ENCODE measurements around the gene BPIFB3. TPM values are rescaled to one million over a fixed set of nuclear protein-coding genes. Genes with fewer than 3 reads are reported as not detected.
"Not testable (repeated sequence)": the region's sequence is repeated elsewhere in the genome, so short reads cannot be mapped to it uniquely, and the experiment has no call there.

BPIFB3 gene
- total RNA-seq, 2 donors from 2014 or later: not detected

DNA sequence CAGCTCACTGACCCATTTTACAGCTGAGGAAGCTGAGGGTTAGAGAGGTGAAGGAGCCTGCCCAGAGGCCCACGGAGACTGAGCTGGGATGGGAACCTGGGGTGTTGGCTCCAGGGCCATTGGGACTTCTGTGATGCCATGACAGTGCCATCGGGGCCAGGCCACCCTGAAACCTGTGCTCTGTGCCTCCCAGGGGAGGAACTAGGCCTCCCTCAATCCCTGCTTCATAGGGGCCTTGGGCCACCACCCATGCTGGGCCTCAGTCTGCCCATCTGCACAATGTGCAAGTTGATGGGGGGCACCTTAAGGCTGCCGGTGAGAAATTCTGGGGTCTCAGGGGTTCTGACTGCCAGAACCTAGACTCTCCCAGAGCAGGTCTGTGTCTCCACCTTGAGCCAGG, 50.6 kb downstream of the BPIFB3 start:
- H3K27ac Mint-ChIP-seq: no peak overlapping the region

GRCh38 chr20:33105316-33105924, 51.7 kb downstream of the BPIFB3 start:
- Histone ChIP-seq H3K27ac (ENCODE audit: low read depth, low read length) (no peak overlapping the region), H3K4me1 (ENCODE audit: control insufficient read depth, insufficient read depth, low read length) (peaks cover 5% of the 10 kb centered on the region), H3K4me3 (ENCODE audit: low read length) (no peak overlapping the region), H3K9ac (ENCODE audit: extremely low read depth, low read length, poor library complexity, severe bottlenecking) (no peak overlapping the region), H3K27me3 (ENCODE audit: control insufficient read depth, insufficient read depth, low read length, poor library complexity, severe bottlenecking) (no peaks in the 10 kb centered on the region), H3K36me3 (ENCODE audit: control insufficient read depth, insufficient read depth, low read length) (no peaks in the 10 kb centered on the region), H3K9me3 (ENCODE audit: control insufficient read depth, low read length) (no peaks in the 10 kb centered on the region)
- peak overlapping the region; percentile 6 for H3K27ac Mint-ChIP-seq
- no peaks in the 10 kb centered on the region for H3K27me3 Mint-ChIP-seq (ENCODE audit: insufficient read depth)
- WGBS, 2 experiments (ENCODE audit: insufficient coverage in 1 of 2, insufficient read length in 1 of 2): 84 to 92% methylated on average over 4 to 8 of the region's 8 CpGs
- TF ChIP-seq, protein P1, sequence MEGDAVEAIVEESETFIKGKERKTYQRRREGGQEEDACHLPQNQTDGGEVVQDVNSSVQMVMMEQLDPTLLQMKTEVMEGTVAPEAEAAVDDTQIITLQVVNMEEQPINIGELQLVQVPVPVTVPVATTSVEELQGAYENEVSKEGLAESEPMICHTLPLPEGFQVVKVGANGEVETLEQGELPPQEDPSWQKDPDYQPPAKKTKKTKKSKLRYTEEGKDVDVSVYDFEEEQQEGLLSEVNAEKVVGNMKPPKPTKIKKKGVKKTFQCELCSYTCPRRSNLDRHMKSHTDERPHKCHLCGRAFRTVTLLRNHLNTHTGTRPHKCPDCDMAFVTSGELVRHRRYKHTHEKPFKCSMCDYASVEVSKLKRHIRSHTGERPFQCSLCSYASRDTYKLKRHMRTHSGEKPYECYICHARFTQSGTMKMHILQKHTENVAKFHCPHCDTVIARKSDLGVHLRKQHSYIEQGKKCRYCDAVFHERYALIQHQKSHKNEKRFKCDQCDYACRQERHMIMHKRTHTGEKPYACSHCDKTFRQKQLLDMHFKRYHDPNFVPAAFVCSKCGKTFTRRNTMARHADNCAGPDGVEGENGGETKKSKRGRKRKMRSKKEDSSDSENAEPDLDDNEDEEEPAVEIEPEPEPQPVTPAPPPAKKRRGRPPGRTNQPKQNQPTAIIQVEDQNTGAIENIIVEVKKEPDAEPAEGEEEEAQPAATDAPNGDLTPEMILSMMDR (conservative IDR thresholded peaks at IDR 0.05): no peak
- H3K36me3 Mint-ChIP-seq (ENCODE audit: low read depth): no peaks in the 10 kb centered on the region
- peaks cover 11% of the 10 kb centered on the region for H3K4me1 Mint-ChIP-seq
- H3K4me3 Mint-ChIP-seq: no peak overlapping the region
- no peak for DNase-seq
- no peaks in the 10 kb centered on the region for H3K9me3 Mint-ChIP-seq

More for the DNA sequence above, 50.6 kb downstream of the BPIFB3 start:
- no peak overlapping the region for H3K27ac ChIP-seq (ENCODE audit: low read depth, low read length)
- TF ChIP-seq, protein P1 (conservative IDR thresholded peaks at IDR 0.05): no peak
- H3K4me1 ChIP-seq (ENCODE audit: control insufficient read depth, insufficient read depth, low read length): peaks cover 5% of the 10 kb centered on the region
- no peaks in the 10 kb centered on the region for H3K9me3 ChIP-seq (ENCODE audit: control insufficient read depth, low read length)
- no peak for DNase-seq
- H3K36me3 ChIP-seq (ENCODE audit: control insufficient read depth, insufficient read depth, low read length): no peaks in the 10 kb centered on the region
- WGBS, 2 experiments (ENCODE audit: insufficient coverage in 1 of 2, insufficient read length in 1 of 2): 78 to 90% methylated on average over 1 to 3 of the region's 3 CpGs
- no peak overlapping the region for H3K4me3 ChIP-seq (ENCODE audit: low read length)
- H3K36me3 Mint-ChIP-seq (ENCODE audit: low read depth): no peaks in the 10 kb centered on the region
- H3K27me3 Mint-ChIP-seq (ENCODE audit: insufficient read depth): no peaks in the 10 kb centered on the region
- peaks cover 11% of the 10 kb centered on the region for H3K4me1 Mint-ChIP-seq
- no peaks in the 10 kb centered on the region for H3K27me3 ChIP-seq (ENCODE audit: control insufficient read depth, insufficient read depth, low read length, poor library complexity, severe bottlenecking)
- no peak overlapping the region for H3K9ac ChIP-seq (ENCODE audit: extremely low read depth, low read length, poor library complexity, severe bottlenecking)
- no peak overlapping the region for H3K4me3 Mint-ChIP-seq
- no peaks in the 10 kb centered on the region for H3K9me3 Mint-ChIP-seq

DNA sequence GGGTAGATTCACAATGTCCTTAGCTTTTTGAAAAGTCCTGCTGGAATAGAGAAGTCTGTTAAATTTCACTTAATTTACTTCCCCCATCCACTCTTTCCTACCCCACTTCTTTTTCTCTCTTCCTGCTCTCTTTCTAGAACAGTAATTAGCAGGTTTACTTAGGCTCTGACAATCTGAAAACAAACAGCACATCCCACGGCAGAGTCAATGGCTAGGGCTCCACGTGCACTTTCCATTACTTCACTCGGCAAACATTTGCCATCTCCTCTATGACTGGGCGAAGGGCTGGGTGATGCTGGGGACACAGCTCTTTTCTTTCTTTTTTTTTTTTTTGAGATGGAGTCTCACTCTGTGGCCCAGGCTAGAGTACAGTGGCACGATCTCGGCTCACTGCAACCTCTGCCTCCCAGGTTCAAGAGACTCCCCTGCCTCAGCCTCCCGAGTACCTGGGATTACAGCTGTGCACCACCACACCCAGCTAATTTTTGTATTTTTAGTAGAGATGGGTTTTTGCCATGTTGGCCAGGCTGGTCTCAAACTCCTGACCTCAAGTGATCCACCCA, 52.4 kb downstream of the BPIFB3 start:
- not testable (repeated sequence) for H3K9me3 Mint-ChIP-seq; H3K27me3 ChIP-seq (ENCODE audit: control insufficient read depth, insufficient read depth, low read length, poor library complexity, severe bottlenecking); H3K4me3 Mint-ChIP-seq; DNase-seq; H3K27ac ChIP-seq (ENCODE audit: low read depth, low read length); H3K9me3 ChIP-seq (ENCODE audit: control insufficient read depth, low read length); H3K9ac ChIP-seq (ENCODE audit: extremely low read depth, low read length, poor library complexity, severe bottlenecking); H3K36me3 Mint-ChIP-seq (ENCODE audit: low read depth); H3K36me3 ChIP-seq (ENCODE audit: control insufficient read depth, insufficient read depth, low read length); H3K27me3 Mint-ChIP-seq (ENCODE audit: insufficient read depth); H3K4me1 ChIP-seq (ENCODE audit: control insufficient read depth, insufficient read depth, low read length); H3K4me3 ChIP-seq (ENCODE audit: low read length)
- WGBS, 2 experiments (ENCODE audit: insufficient coverage in 1 of 2, insufficient read length in 1 of 2): 71 to 100% methylated on average over 2 to 6 of the region's 7 CpGs
- peak overlapping the region; percentile 6 for H3K27ac Mint-ChIP-seq
- peaks cover 11% of the 10 kb centered on the region for H3K4me1 Mint-ChIP-seq

All from endodermal cell (in vitro differentiated cells).